SK-N-SH treated with all-trans-retinoic acid at 6 μM for 48 hours (cell line): ENCODE data around the gene SMARCC1.

Source experiments
- ARNTL ChIP-seq: fragments of 450-650 bp; formaldehyde crosslinking; IDR thresholded peaks from 2 replicates; pipeline ENCODE4 v1.5.0; 2020; ENCODE audit warnings: low read depth, mild to moderate bottlenecking, moderate library complexity, borderline replicate concordance
- GLIS3 ChIP-seq: fragments of 250-450 bp; sonication (Bioruptor Pico); IDR thresholded peaks from 2 replicates; pipeline ENCODE4 v1.5.0; 2020; ENCODE audit warnings: mild to moderate bottlenecking, moderate library complexity
- ISL1 ChIP-seq: fragments of 250-450 bp; sonication (Bioruptor Pico); IDR thresholded peaks from 2 replicates; pipeline ENCODE4 v2.1.2; 2022; ENCODE audit warnings: mild to moderate bottlenecking, moderate library complexity
- RARB ChIP-seq: fragments of 250-450 bp; sonication (Bioruptor Pico); IDR thresholded peaks from 2 replicates; pipeline ENCODE4 v1.8.0; 2021; ENCODE audit warnings: mild to moderate bottlenecking, moderate library complexity
- SNAI2 ChIP-seq: fragments of 250-450 bp; sonication (Bioruptor Pico); IDR thresholded peaks from 2 replicates; pipeline ENCODE4 v1.5.0; 2020; ENCODE audit warnings: mild to moderate bottlenecking, moderate library complexity
- TCF4 ChIP-seq: fragments of 250-450 bp; sonication (Bioruptor Pico); IDR thresholded peaks from 2 replicates; pipeline ENCODE4 v1.8.0; 2021; ENCODE audit warnings: mild to moderate bottlenecking, moderate library complexity, borderline replicate concordance
- ZFP3 ChIP-seq: fragments of 250-450 bp; sonication (Bioruptor Pico); IDR thresholded peaks from 2 replicates; pipeline ENCODE4 v1.5.0; 2020; ENCODE audit warnings: mild to moderate bottlenecking, moderate library complexity
- ZNF565 ChIP-seq: fragments of 450-650 bp; formaldehyde crosslinking; conservative IDR thresholded peaks from 2 replicates; pipeline ENCODE4 v1.5.0; 2020; ENCODE audit warnings: low read depth, mild to moderate bottlenecking, moderate library complexity
- TF ChIP-seq, protein P1 (sequence below): fragments of 250-450 bp; sonication (Bioruptor Pico); IDR thresholded peaks from 2 replicates; pipeline ENCODE4 v1.8.0; 2020; ENCODE audit warnings: mild to moderate bottlenecking, moderate library complexity, borderline replicate concordance
- TF ChIP-seq, protein P2 (sequence below): fragments of 250-450 bp; sonication (Bioruptor Pico); IDR thresholded peaks from 2 replicates; pipeline ENCODE4 v1.5.1; 2020; ENCODE audit warnings: low read depth, mild to moderate bottlenecking, moderate library complexity
- TF ChIP-seq, protein P3 (sequence below): fragments of 250-450 bp; sonication (Bioruptor Pico); IDR thresholded peaks from 2 replicates; pipeline ENCODE4 v1.8.0; 2021; ENCODE audit warnings: low read depth, mild to moderate bottlenecking, moderate library complexity, borderline replicate concordance

DNA sequence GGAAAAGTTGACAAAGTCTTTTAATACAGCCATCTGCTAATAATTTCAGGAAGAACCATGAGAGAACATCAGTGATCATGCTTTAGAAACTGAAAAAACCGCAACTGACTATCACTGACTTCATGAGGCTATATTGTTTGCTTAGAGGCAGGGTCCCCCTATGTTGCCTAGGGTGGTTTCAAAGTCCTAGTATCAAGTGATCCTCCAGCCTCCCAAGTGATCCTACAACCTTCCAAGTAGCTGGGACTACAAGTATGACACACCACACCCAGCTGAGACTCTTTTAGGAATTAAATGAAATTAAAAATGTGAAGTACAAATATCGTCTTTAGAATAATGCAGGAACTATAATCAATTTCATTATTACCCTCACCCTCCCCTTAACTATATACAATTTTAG is 144.8 kb downstream of the SMARCC1 start:
- TF ChIP-seq, protein P1, sequence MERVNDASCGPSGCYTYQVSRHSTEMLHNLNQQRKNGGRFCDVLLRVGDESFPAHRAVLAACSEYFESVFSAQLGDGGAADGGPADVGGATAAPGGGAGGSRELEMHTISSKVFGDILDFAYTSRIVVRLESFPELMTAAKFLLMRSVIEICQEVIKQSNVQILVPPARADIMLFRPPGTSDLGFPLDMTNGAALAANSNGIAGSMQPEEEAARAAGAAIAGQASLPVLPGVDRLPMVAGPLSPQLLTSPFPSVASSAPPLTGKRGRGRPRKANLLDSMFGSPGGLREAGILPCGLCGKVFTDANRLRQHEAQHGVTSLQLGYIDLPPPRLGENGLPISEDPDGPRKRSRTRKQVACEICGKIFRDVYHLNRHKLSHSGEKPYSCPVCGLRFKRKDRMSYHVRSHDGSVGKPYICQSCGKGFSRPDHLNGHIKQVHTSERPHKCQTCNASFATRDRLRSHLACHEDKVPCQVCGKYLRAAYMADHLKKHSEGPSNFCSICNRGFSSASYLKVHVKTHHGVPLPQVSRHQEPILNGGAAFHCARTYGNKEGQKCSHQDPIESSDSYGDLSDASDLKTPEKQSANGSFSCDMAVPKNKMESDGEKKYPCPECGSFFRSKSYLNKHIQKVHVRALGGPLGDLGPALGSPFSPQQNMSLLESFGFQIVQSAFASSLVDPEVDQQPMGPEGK (CRISPR knock-in tag): no peak
- no peak for TF ChIP-seq GLIS3
- no peak for TF ChIP-seq TCF4 (CRISPR knock-in tag)
- no peak for TF ChIP-seq SNAI2 (CRISPR knock-in tag)
- no peak for TF ChIP-seq ISL1 (CRISPR knock-in tag)
- no peak for TF ChIP-seq RARB
- TF ChIP-seq, protein P2, sequence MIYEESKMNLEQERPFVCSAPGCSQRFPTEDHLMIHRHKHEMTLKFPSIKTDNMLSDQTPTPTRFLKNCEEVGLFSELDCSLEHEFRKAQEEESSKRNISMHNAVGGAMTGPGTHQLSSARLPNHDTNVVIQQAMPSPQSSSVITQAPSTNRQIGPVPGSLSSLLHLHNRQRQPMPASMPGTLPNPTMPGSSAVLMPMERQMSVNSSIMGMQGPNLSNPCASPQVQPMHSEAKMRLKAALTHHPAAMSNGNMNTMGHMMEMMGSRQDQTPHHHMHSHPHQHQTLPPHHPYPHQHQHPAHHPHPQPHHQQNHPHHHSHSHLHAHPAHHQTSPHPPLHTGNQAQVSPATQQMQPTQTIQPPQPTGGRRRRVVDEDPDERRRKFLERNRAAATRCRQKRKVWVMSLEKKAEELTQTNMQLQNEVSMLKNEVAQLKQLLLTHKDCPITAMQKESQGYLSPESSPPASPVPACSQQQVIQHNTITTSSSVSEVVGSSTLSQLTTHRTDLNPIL (CRISPR knock-in tag): no peak
- TF ChIP-seq ZNF565 (CRISPR knock-in tag): no peak
- TF ChIP-seq ZFP3 (CRISPR knock-in tag): no peak
- TF ChIP-seq ARNTL: no peak
- TF ChIP-seq, protein P3, sequence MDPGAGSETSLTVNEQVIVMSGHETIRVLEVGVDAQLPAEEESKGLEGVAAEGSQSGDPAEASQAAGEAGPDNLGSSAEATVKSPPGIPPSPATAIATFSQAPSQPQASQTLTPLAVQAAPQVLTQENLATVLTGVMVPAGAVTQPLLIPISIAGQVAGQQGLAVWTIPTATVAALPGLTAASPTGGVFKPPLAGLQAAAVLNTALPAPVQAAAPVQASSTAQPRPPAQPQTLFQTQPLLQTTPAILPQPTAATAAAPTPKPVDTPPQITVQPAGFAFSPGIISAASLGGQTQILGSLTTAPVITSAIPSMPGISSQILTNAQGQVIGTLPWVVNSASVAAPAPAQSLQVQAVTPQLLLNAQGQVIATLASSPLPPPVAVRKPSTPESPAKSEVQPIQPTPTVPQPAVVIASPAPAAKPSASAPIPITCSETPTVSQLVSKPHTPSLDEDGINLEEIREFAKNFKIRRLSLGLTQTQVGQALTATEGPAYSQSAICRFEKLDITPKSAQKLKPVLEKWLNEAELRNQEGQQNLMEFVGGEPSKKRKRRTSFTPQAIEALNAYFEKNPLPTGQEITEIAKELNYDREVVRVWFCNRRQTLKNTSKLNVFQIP (CRISPR knock-in tag): no peak
